ENCODE measurements around the gene CYB5R2. TPM values are rescaled to one million over a fixed set of nuclear protein-coding genes. Genes with fewer than 3 reads are reported as not detected.

Gene CYB5R2
- total RNA-seq, 4 donors from 2014 or later: 5.2 to 12.6 (median 7.4) TPM

DNA sequence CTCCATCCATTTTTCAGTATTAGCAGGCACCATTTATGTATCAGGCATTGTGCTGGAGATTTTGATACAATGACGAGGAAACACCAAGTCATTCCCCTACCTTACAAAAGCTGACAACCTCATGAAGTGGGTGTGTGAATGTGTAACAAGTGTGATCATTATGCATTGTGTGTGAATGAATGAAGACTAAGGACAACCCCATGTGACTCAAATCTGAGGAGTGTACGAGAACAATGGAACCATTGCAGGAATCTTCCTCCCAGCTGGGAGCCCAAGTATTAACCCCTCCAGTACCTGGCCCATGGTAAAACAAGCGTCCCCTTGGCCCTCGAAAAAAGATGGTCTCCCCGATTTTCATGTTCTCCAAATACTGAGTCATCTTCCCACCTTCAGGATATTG lies 4.4 kb downstream of the CYB5R2 start:
- TF ChIP-seq CTCF (IDR thresholded peaks at IDR 0.05; ENCODE audit: low read depth): no peak

GRCh38 chr11:7668464-7668863 lies 4.8 kb downstream of the CYB5R2 start:
- TF ChIP-seq CTCF (IDR thresholded peaks at IDR 0.05; ENCODE audit: low read depth): no peak

DNA sequence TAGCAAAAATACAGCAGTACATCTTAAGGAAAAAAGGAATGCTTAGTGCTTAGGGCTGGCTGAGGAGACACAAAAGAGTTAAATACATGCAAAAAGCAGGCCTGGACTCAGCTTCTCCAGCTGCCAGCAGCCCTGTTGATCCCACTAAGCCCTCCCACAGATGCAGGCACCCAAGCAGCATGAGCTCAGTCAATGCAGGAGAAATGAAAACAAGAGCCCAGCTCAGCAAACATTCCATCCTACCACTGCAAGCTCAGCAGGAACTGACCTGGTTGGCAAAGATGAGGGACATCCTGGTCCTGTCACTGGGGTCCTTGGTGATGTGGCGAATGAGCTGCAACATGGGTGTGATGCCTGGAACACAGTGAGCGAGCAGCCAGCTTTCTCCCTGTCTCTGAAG lies 5.8 kb downstream of the CYB5R2 start:
- no peak for TF ChIP-seq CTCF (IDR thresholded peaks at IDR 0.05; ENCODE audit: low read depth)

- TF ChIP-seq CTCF (IDR thresholded peaks at IDR 0.05; ENCODE audit: low read depth): no peak
These were observed 6.9 kb downstream of the CYB5R2 start for GRCh38 chr11:7666292-7666866.

GRCh38 chr11:7665473-7666291 lies 7.6 kb downstream of the CYB5R2 start:
- no peak for TF ChIP-seq CTCF (IDR thresholded peaks at IDR 0.05; ENCODE audit: low read depth)

DNA sequence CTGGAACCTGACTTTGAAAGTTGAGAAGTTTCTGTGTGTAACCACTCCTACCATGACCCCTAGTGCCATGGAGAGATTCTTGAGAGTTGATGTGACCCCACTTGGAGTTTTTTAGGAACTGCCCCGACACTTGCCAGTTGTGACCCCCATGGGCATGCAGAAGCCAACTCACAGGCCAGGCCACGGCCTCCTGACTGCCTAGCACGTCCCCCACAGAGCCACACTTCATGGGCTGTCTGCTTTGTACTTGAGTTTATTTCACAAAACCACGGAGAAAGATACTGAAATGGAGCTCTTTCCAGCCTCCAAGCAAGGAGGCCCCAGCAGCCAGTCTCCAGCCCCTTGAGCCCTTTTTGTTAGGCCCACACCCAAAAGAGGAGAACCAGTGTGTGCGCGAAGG lies 8.4 kb downstream of the CYB5R2 start:
- TF ChIP-seq CTCF (IDR thresholded peaks at IDR 0.05; ENCODE audit: low read depth): no peak

DNA sequence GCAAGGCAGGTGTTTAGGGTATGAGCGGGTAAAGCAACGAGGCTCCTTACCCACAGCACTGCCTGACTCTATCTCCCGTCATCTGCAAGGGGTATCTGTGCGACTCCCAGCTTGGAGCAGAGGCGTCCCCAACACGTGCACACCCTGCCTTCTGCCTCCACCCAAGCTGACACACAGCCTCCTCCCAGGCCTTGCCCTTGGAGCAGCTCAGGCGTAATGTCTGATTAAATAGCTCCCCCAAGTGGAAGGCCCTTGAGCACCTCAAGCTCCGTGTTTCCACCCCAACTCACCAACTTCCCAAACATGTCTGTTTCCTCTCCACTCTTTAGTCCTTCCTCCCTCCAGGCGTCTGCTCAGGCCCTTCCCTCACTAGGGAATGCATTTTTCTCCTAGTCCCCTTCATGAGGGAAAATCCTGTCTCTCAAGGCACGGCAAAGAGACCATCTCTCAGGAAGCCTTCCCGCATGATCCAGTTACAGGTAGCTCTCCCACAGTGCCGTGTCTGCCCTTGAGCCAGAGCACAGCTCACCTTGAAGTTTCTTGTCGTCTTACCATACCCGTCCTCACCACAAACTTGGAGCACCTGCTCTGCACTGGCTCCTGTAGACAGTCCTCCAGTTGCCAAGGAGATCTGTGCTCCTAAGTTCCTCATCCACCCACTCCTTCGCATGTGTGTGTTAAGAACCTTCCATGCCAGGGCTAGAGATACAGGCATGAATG lies 15.8 kb downstream of the CYB5R2 start:
- TF ChIP-seq CTCF (IDR thresholded peaks at IDR 0.05; ENCODE audit: low read depth): no peak
